Calu3 (cell line): ENCODE data around the gene RHBDL1. TPM values are rescaled to one million over a fixed set of nuclear protein-coding genes. Genes with fewer than 3 reads are reported as not detected.

Experiments
- BruUV-seq: library from RNA; stranded (reverse); fragments of 400-500 nt; replicated peaks from 2 replicates; lab custom pipeline; 2021; lab: Mats Ljungman, UMichigan
- CTCF ChIA-PET: fragments of 300-600 bp; sonication (Branson Sonifier 250); formaldehyde crosslinking; loops from one replicate; lab custom pipeline; 2022; ENCODE audit warnings: antibody characterized with exemption; lab: Charles Lee
- DNase-seq: peaks from one replicate; pipeline ENCODE4 v3.0.0; 2022
- H3K27ac Mint-ChIP-seq: one replicate; pipeline ENCODE4 v1.8.0; 2022; ENCODE audit warnings: mixed read lengths; ENCODE audit not compliant: unreplicated experiment
- H3K27me3 Mint-ChIP-seq: one replicate; pipeline ENCODE4 v1.8.0; 2022; ENCODE audit warnings: mixed read lengths; ENCODE audit not compliant: unreplicated experiment
- H3K36me3 Mint-ChIP-seq: one replicate; pipeline ENCODE4 v1.8.0; 2022; ENCODE audit warnings: mild to moderate bottlenecking, moderate library complexity, mixed read lengths; ENCODE audit not compliant: insufficient read depth, unreplicated experiment
- H3K4me1 Mint-ChIP-seq: one replicate; pipeline ENCODE4 v1.8.0; 2022; ENCODE audit warnings: mild to moderate bottlenecking, low read depth, mixed read lengths; ENCODE audit not compliant: unreplicated experiment
- H3K4me3 Mint-ChIP-seq: one replicate; pipeline ENCODE4 v1.8.0; 2022; ENCODE audit warnings: mild to moderate bottlenecking, low read depth, moderate library complexity, mixed read lengths; ENCODE audit not compliant: unreplicated experiment
- H3K9me3 Mint-ChIP-seq: one replicate; pipeline ENCODE4 v1.8.0; 2022; ENCODE audit warnings: low read depth, mixed read lengths; ENCODE audit not compliant: unreplicated experiment
- intact Hi-C: fragments of 100-400 bp; cut with micrococcal nuclease; formaldehyde crosslinking; loops from one replicate; pipeline ENCODE4 v1.10.0; 2022; ENCODE audit not compliant: unreplicated experiment
- total RNA-seq: library from RNA; stranded (reverse); gene quantifications from 2 replicates; pipeline ENCODE4 v1.2.3, GENCODE V29; 2022
- TF ChIP-seq, protein P1 (sequence below): fragments of 200-600 bp; IDR thresholded peaks from one replicate; pipeline ENCODE4 v1.8.0; 2022; ENCODE audit warnings: antibody characterized with exemption; ENCODE audit not compliant: unreplicated experiment

Gene RHBDL1
- total RNA-seq, 1 experiment from 2014 or later: 2.6 TPM

DNA sequence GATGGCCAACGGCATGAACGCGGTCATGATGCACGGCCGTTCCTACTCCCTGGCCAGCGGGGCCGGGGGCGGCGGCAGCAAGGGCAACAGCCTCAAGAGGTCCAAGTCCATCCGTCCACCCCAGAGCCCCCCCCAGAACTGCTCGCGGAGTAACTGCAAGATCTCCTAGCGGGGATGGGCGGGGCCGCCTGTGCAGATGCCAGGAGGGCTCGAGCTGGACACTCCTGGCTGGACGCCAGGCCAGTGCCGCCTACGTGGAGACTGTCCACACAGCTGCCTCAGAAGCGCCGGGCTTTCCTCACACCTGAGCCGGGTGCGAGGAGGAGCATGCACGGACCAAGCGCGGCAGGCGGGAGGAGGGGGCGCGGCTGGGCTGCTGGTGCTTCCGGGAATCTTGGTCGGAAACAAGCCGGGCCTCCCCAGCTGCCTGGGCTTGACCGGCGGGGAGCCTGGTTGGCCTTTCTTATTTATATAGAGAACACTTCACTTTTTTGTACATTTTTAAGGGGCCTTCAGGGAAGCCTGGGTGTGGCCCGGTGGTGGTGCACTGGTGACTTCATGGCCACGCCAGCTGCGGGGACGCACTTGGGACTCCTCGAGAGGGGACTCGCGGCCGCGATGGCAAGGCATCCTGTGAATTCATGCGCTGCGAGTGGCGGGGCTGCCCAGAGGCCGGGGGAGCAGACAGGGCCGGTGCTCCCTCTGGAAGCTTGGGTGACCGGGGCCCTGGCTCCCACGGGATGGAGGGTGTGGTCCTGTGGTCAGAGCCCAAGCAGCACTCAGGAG, 47.8 kb upstream of the RHBDL1 start:
- CTCF ChIA-PET: no interaction called here
- BruUV-seq: no TSS peak
- Mint-ChIP-seq H3K27ac (peak overlapping the region; percentile 27), H3K4me1 (no peaks in the 10 kb centered on the region), H3K4me3 (no peak overlapping the region), H3K27me3 (no peaks in the 10 kb centered on the region), H3K9me3 (no peaks in the 10 kb centered on the region), H3K36me3 (peaks cover 62% of the 10 kb centered on the region)
- TF ChIP-seq, protein P1, sequence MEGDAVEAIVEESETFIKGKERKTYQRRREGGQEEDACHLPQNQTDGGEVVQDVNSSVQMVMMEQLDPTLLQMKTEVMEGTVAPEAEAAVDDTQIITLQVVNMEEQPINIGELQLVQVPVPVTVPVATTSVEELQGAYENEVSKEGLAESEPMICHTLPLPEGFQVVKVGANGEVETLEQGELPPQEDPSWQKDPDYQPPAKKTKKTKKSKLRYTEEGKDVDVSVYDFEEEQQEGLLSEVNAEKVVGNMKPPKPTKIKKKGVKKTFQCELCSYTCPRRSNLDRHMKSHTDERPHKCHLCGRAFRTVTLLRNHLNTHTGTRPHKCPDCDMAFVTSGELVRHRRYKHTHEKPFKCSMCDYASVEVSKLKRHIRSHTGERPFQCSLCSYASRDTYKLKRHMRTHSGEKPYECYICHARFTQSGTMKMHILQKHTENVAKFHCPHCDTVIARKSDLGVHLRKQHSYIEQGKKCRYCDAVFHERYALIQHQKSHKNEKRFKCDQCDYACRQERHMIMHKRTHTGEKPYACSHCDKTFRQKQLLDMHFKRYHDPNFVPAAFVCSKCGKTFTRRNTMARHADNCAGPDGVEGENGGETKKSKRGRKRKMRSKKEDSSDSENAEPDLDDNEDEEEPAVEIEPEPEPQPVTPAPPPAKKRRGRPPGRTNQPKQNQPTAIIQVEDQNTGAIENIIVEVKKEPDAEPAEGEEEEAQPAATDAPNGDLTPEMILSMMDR: no peak
- intact Hi-C loops: no loop called here
- no peak for DNase-seq

DNA sequence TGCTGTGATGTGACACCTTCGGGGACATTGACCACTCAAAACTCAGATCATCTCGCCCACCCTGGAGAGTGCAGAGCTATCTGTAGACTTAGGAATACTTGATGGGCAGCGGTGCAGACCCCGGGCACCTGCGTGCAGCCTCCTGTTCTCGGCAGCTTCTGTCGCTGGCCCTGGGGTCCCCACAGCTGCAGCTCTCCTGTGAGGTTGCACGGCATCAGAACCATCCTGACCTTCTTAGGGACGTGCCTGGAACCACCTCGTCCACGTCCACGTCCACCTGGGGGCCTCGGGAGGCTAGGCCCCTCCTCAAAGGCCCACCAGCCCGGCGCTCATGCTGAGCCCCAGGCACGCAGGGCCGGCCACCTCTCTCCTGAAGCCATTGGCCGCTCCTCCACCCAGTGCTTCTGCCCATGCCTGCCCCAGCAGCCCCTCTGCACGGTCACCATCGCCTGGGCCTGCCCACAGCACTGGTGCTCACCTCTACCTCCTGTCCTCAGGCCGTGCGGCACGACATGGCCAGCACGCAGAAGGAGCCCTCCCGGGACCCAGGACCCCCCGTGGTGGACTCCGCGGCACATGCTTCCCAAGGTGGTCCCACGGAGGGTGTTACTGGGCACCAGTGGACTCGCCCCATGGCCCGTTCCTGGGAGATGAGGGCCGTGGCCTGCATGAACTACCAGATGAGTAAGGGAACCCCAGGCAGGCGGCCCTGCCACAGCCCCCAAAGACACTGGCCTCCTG, 47.0 kb upstream of the RHBDL1 start:
- CTCF ChIA-PET: no interaction called here
- BruUV-seq: no TSS peak
- no peak for DNase-seq
- TF ChIP-seq, protein P1: no peak
- peaks cover 70% of the 10 kb centered on the region for H3K36me3 Mint-ChIP-seq
- intact Hi-C loops: no loop called here
- no peaks in the 10 kb centered on the region for H3K4me1 Mint-ChIP-seq
- peak overlapping the region; percentile 50 for H3K27ac Mint-ChIP-seq
- no peaks in the 10 kb centered on the region for H3K27me3 Mint-ChIP-seq
- no peaks in the 10 kb centered on the region for H3K9me3 Mint-ChIP-seq
- H3K4me3 Mint-ChIP-seq: no peak overlapping the region

DNA sequence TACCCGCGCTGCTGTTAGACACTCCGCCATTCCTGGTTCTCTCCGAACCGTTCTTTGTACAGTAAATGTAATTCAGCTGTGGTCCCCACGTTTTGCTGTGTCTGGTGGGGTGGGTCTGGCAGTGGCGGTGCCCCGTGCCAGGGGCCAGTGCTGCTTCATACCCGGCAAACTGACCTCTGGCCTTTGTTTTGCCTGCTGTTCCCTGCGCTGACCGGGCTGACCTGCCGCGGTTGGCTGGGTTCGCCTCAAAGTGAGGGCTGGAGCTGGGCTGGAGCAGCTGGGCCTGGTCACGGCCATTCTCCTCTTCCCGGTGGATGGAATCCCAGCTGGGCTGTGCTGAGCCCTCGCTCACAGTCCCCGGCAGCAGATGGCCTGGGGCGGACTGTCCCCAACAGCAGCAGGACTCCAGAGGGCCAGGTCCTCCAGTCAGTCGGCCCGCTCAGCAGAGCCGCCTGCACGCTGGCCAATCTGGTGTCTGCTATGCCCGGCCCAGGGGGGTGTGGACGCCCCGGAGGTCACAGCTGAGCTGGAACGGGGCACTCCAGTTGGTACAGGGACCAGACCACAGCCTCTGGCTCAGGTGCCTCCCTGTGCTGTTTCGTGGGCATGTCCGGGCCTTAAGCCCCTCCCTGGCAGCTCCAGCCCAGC, 46.2 kb upstream of the RHBDL1 start:
- H3K36me3 Mint-ChIP-seq: peaks cover 74% of the 10 kb centered on the region
- no peak for DNase-seq
- no TSS peak for BruUV-seq
- H3K9me3 Mint-ChIP-seq: no peaks in the 10 kb centered on the region
- H3K4me1 Mint-ChIP-seq: no peaks in the 10 kb centered on the region
- H3K4me3 Mint-ChIP-seq: no peak overlapping the region
- CTCF ChIA-PET: no interaction called here
- peak overlapping the region; percentile 50 for H3K27ac Mint-ChIP-seq
- intact Hi-C loops: no loop called here
- no peaks in the 10 kb centered on the region for H3K27me3 Mint-ChIP-seq
- TF ChIP-seq, protein P1: no peak

DNA sequence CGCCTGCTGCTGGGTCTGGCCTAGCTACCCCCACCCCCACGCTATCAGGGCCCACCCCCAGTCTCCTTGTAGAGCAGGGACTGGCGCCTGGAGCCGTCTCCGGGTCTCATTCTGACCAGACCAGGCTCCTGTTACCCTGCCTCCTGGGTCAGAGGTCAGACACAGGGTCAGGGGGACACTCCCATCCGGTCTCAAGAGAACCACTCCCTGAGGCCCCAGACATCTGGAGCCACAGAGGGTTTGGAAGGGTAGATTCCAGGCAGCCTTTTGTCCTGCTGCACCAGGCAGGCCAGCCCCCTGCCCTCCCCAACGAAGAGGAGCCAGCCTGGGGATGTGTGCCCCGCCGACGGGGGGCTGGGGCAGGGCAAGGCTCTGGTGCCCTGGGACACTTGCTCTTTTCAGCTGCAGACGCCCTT, 45.6 kb upstream of the RHBDL1 start:
- Mint-ChIP-seq H3K4me1 (no peaks in the 10 kb centered on the region), H3K4me3 (no peak overlapping the region), H3K27me3 (no peaks in the 10 kb centered on the region), H3K9me3 (no peaks in the 10 kb centered on the region), H3K36me3 (peaks cover 77% of the 10 kb centered on the region), H3K27ac (peak overlapping the region; percentile 50)
- TF ChIP-seq, protein P1: no peak
- CTCF ChIA-PET: no interaction called here
- intact Hi-C loops: loop anchor here (10.0 kb wide), 1 partner anchor 105 kb away; the partner anchor contains the start of gene CAPN15
- no peak for DNase-seq
- no TSS peak for BruUV-seq
